GM12892 (cell line): ENCODE measurements around the gene WDR36.

Experiments used
- POLR2A ChIP-seq: IDR thresholded peaks from 2 replicates; pipeline ENCODE4 v1.6.1; 2011; ENCODE audit warnings: low read depth, low read length, control low read depth
- POLR2AphosphoS5 ChIP-seq: IDR thresholded peaks from 2 replicates; pipeline ENCODE4 v1.6.1; 2011; ENCODE audit warnings: low read depth, low read length, control low read depth
- TAF1 ChIP-seq: IDR thresholded peaks from 2 replicates; pipeline ENCODE4 v1.6.1; 2011; ENCODE audit warnings: low read depth, mild to moderate bottlenecking, control low read depth, low read length, borderline replicate concordance

DNA sequence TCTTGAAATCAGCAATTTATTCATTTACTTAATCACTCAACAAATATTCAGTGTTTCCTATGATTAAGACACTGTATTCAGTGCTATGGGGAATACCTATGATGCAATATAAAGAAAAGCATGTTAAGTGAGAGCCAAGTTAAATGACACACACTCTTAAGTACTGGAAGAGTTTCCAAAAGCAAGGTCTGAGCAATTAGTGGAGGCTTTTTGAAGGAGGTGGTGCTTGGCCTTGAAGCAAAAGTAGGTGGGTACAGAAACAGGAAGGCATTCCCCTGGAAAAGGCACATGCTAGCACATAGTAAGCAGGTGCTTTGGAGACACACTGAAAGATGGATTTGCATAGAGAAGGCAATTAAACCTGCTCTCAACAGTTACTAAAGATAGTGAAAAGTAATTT is 16.6 kb upstream of the WDR36 start:
- TF ChIP-seq POLR2A = no peak
- no peak for TF ChIP-seq TAF1
- no peak for TF ChIP-seq POLR2AphosphoS5
